HEK293 (cell line): ENCODE data around the gene BPIFB2.

Experiments
- CTCF ChIA-PET: fragments of 350-600 bp; formaldehyde crosslinking; extraction: SDS; loops from one replicate; lab custom pipeline; 2021; ENCODE audit warnings: antibody characterized with exemption; lab: Yijun Ruan, JAX
- POLR2A ChIA-PET: fragments of 300-600 bp; formaldehyde crosslinking; extraction: SDS; loops from one replicate; lab custom pipeline; 2020; ENCODE audit warnings: antibody characterized with exemption, inconsistent platforms; lab: Yijun Ruan, JAX
- H3K27ac ChIP-seq: fragments of 200-500 bp; sonication (Bioruptor generic); 2 replicates; pipeline ENCODE4 v1.5.1; 2014; ENCODE audit warnings: low read depth, low read length, control low read depth, inconsistent platforms; ENCODE audit errors: extremely low read depth
- H3K36me3 ChIP-seq, 2 experiments: fragments of 200-500 bp in 1 of 2; sonication (Bioruptor generic) in 1 of 2; 1 replicate in 1 of 2; 2 replicates in 1 of 2; pipeline ENCODE4 v1.5.1; 2014 to 2017; ENCODE audit warnings: inconsistent platforms in 2 of 2, low read length in 2 of 2; ENCODE audit not compliant: control insufficient read depth in 2 of 2, insufficient read depth in 1 of 2
- H3K4me1 ChIP-seq: fragments of 200-500 bp; sonication (Bioruptor generic); 2 replicates; pipeline ENCODE4 v1.5.1; 2014; ENCODE audit warnings: mild to moderate bottlenecking, low read length, inconsistent platforms; ENCODE audit not compliant: control insufficient read depth, insufficient read depth
- H3K4me3 ChIP-seq: 2 replicates; pipeline ENCODE4 v1.5.1; 2011; ENCODE audit warnings: low read depth, mild to moderate bottlenecking, control low read depth, low read length, moderate library complexity
- H3K9me3 ChIP-seq: fragments of 200-500 bp; sonication (Bioruptor generic); 2 replicates; pipeline ENCODE4 v1.5.1; 2014; ENCODE audit warnings: low read depth, low read length, inconsistent platforms; ENCODE audit not compliant: control insufficient read depth, insufficient read depth
- HOXD13 ChIP-seq: sonication (generic); formaldehyde crosslinking; IDR thresholded peaks from 2 replicates; pipeline ENCODE4 v1.8.0; 2022; ENCODE audit warnings: missing genetic modification reagents, borderline replicate concordance
- TCF7L2 ChIP-seq: IDR thresholded peaks from 2 replicates; pipeline ENCODE4 v1.6.1; 2011; ENCODE audit warnings: low read depth, mild to moderate bottlenecking, inconsistent platforms, low read length, moderate library complexity, borderline replicate concordance
- TRIM28 ChIP-seq: IDR thresholded peaks from 2 replicates; pipeline ENCODE4 v1.6.1; 2011; ENCODE audit warnings: low read length, control low read depth, borderline replicate concordance
- ZFP3 ChIP-seq: fragments of 450-650 bp; formaldehyde crosslinking; IDR thresholded peaks from 2 replicates; pipeline ENCODE4 v1.5.1; 2016; ENCODE audit warnings: low read depth, missing biosample characterization, missing genetic modification characterization
- ZIC2 ChIP-seq: fragments of 450-650 bp; formaldehyde crosslinking; IDR thresholded peaks from 2 replicates; pipeline ENCODE4 v1.5.1; 2016; ENCODE audit warnings: missing biosample characterization, missing genetic modification characterization
- ZNF175 ChIP-seq: fragments of 450-650 bp; formaldehyde crosslinking; IDR thresholded peaks from 2 replicates; pipeline ENCODE4 v1.5.1; 2016; ENCODE audit warnings: missing biosample characterization, missing genetic modification characterization
- ZNF211 ChIP-seq: fragments of 450-650 bp; formaldehyde crosslinking; IDR thresholded peaks from 2 replicates; pipeline ENCODE4 v1.5.1; 2016; ENCODE audit warnings: low read depth, missing biosample characterization, missing genetic modification characterization
- ZNF529 ChIP-seq: fragments of 450-650 bp; formaldehyde crosslinking; IDR thresholded peaks from 2 replicates; pipeline ENCODE4 v1.5.1; 2017; ENCODE audit warnings: missing genetic modification characterization, missing biosample characterization; ENCODE audit not compliant: insufficient replicate concordance
- ZNF555 ChIP-seq: fragments of 450-650 bp; formaldehyde crosslinking; conservative IDR thresholded peaks from 2 replicates; pipeline ENCODE4 v1.5.1; 2017; ENCODE audit warnings: missing biosample characterization, mild to moderate bottlenecking, missing genetic modification characterization, inconsistent platforms
- ZNF558 ChIP-seq: fragments of 450-650 bp; formaldehyde crosslinking; IDR thresholded peaks from 2 replicates; pipeline ENCODE4 v1.5.1; 2016; ENCODE audit warnings: missing biosample characterization, missing genetic modification characterization
- ZNF560 ChIP-seq: fragments of 450-650 bp; formaldehyde crosslinking; IDR thresholded peaks from 2 replicates; pipeline ENCODE4 v1.5.1; 2017; ENCODE audit warnings: missing biosample characterization, missing genetic modification characterization, borderline replicate concordance
- ZNF677 ChIP-seq: fragments of 450-650 bp; IDR thresholded peaks from 2 replicates; pipeline ENCODE4 v1.5.0; 2018; ENCODE audit warnings: missing biosample characterization, mild to moderate bottlenecking, missing genetic modification characterization, moderate library complexity
- TF ChIP-seq, protein P1 (sequence below): fragments of 450-650 bp; formaldehyde crosslinking; IDR thresholded peaks from 2 replicates; pipeline ENCODE4 v1.5.1; 2016; ENCODE audit warnings: missing biosample characterization, missing genetic modification characterization
- TF ChIP-seq, protein P2 (sequence below): fragments of 450-650 bp; formaldehyde crosslinking; IDR thresholded peaks from 2 replicates; pipeline ENCODE4 v1.5.1; 2016; ENCODE audit warnings: missing biosample characterization, missing genetic modification characterization
- TF ChIP-seq, protein P3 (sequence below): fragments of 450-650 bp; formaldehyde crosslinking; IDR thresholded peaks from 2 replicates; pipeline ENCODE4 v1.5.1; 2016; ENCODE audit warnings: missing biosample characterization, missing genetic modification characterization
- TF ChIP-seq, protein P4 (sequence below): fragments of 450-650 bp; IDR thresholded peaks from 2 replicates; pipeline ENCODE4 v1.5.1; 2018; ENCODE audit warnings: missing biosample characterization, mild to moderate bottlenecking, missing genetic modification characterization
- TF ChIP-seq, protein P5 (sequence below): fragments of 450-650 bp; formaldehyde crosslinking; IDR thresholded peaks from 2 replicates; pipeline ENCODE4 v1.5.1; 2016; ENCODE audit warnings: missing biosample characterization, missing genetic modification characterization
- TF ChIP-seq, protein P6 (sequence below): fragments of 450-650 bp; formaldehyde crosslinking; IDR thresholded peaks from 2 replicates; pipeline ENCODE4 v1.5.1; 2016; ENCODE audit warnings: missing biosample characterization, missing genetic modification characterization
- TF ChIP-seq, protein P7 (sequence below): fragments of 450-650 bp; formaldehyde crosslinking; IDR thresholded peaks from 2 replicates; pipeline ENCODE4 v1.5.1; 2016; ENCODE audit warnings: missing biosample characterization, missing genetic modification characterization

Gene BPIFB2

DNA sequence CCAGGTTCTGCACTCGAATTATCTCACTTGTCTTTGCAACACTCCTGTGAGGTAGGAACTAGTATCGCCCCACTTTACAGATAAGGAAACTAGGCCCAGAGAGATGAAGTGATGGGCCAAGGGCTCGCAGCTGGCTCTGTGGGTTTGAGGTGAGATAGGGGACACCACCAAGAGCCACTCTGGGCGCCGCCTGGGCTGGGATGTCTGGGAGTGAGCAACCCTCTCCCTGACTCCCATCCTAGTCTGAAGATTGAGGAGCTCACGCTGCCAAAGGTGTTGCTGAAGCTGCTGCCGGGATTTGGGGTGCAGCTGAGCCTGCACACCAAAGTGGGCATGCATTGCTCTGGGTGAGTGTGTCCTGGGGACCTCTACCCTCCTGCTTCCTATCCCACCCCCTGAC lies 51.6 kb downstream of the BPIFB2 start:
- POLR2A ChIA-PET = no interaction called here

More for the DNA sequence above, 51.6 kb downstream of the BPIFB2 start:
- no peak for TF ChIP-seq HOXD13 (CRISPR knock-in tag)
- TF ChIP-seq, protein P1, sequence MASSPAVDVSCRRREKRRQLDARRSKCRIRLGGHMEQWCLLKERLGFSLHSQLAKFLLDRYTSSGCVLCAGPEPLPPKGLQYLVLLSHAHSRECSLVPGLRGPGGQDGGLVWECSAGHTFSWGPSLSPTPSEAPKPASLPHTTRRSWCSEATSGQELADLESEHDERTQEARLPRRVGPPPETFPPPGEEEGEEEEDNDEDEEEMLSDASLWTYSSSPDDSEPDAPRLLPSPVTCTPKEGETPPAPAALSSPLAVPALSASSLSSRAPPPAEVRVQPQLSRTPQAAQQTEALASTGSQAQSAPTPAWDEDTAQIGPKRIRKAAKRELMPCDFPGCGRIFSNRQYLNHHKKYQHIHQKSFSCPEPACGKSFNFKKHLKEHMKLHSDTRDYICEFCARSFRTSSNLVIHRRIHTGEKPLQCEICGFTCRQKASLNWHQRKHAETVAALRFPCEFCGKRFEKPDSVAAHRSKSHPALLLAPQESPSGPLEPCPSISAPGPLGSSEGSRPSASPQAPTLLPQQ = no peak
- no peak for TF ChIP-seq ZIC2 (tag by site-specific recombination)
- no peak for TF ChIP-seq ZNF558 (tag by site-specific recombination)
- no peak for TF ChIP-seq ZFP3 (tag by site-specific recombination)
- TF ChIP-seq, protein P2, sequence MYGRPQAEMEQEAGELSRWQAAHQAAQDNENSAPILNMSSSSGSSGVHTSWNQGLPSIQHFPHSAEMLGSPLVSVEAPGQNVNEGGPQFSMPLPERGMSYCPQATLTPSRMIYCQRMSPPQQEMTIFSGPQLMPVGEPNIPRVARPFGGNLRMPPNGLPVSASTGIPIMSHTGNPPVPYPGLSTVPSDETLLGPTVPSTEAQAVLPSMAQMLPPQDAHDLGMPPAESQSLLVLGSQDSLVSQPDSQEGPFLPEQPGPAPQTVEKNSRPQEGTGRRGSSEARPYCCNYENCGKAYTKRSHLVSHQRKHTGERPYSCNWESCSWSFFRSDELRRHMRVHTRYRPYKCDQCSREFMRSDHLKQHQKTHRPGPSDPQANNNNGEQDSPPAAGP (tag by site-specific recombination) = no peak
- no peak for TF ChIP-seq ZNF211 (tag by site-specific recombination)
- TF ChIP-seq, protein P3, sequence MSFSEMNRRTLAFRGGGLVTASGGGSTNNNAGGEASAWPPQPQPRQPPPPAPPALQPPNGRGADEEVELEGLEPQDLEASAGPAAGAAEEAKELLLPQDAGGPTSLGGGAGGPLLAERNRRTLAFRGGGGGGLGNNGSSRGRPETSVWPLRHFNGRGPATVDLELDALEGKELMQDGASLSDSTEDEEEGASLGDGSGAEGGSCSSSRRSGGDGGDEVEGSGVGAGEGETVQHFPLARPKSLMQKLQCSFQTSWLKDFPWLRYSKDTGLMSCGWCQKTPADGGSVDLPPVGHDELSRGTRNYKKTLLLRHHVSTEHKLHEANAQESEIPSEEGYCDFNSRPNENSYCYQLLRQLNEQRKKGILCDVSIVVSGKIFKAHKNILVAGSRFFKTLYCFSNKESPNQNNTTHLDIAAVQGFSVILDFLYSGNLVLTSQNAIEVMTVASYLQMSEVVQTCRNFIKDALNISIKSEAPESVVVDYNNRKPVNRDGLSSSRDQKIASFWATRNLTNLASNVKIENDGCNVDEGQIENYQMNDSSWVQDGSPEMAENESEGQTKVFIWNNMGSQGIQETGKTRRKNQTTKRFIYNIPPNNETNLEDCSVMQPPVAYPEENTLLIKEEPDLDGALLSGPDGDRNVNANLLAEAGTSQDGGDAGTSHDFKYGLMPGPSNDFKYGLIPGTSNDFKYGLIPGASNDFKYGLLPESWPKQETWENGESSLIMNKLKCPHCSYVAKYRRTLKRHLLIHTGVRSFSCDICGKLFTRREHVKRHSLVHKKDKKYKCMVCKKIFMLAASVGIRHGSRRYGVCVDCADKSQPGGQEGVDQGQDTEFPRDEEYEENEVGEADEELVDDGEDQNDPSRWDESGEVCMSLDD (tag by site-specific recombination) = no peak
- TF ChIP-seq TCF7L2 = no peak
- TF ChIP-seq, protein P4, sequence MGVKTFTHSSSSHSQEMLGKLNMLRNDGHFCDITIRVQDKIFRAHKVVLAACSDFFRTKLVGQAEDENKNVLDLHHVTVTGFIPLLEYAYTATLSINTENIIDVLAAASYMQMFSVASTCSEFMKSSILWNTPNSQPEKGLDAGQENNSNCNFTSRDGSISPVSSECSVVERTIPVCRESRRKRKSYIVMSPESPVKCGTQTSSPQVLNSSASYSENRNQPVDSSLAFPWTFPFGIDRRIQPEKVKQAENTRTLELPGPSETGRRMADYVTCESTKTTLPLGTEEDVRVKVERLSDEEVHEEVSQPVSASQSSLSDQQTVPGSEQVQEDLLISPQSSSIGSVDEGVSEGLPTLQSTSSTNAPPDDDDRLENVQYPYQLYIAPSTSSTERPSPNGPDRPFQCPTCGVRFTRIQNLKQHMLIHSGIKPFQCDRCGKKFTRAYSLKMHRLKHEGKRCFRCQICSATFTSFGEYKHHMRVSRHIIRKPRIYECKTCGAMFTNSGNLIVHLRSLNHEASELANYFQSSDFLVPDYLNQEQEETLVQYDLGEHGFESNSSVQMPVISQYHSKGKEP (tag by site-specific recombination) = no peak
- TF ChIP-seq ZNF175 = no peak
- no peak for TF ChIP-seq ZNF529 (tag by site-specific recombination)
- no peak for TF ChIP-seq ZNF560
- TF ChIP-seq, protein P5, sequence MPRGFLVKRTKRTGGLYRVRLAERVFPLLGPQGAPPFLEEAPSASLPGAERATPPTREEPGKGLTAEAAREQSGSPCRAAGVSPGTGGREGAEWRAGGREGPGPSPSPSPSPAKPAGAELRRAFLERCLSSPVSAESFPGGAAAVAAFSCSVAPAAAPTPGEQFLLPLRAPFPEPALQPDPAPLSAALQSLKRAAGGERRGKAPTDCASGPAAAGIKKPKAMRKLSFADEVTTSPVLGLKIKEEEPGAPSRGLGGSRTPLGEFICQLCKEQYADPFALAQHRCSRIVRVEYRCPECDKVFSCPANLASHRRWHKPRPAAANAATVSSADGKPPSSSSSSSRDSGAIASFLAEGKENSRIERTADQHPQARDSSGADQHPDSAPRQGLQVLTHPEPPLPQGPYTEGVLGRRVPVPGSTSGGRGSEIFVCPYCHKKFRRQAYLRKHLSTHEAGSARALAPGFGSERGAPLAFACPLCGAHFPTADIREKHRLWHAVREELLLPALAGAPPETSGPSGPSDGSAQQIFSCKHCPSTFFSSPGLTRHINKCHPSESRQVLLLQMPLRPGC (tag by site-specific recombination) = no peak
- TF ChIP-seq ZNF555 = no peak
- no peak for TF ChIP-seq ZNF677 (tag by site-specific recombination)
- TF ChIP-seq, protein P6, sequence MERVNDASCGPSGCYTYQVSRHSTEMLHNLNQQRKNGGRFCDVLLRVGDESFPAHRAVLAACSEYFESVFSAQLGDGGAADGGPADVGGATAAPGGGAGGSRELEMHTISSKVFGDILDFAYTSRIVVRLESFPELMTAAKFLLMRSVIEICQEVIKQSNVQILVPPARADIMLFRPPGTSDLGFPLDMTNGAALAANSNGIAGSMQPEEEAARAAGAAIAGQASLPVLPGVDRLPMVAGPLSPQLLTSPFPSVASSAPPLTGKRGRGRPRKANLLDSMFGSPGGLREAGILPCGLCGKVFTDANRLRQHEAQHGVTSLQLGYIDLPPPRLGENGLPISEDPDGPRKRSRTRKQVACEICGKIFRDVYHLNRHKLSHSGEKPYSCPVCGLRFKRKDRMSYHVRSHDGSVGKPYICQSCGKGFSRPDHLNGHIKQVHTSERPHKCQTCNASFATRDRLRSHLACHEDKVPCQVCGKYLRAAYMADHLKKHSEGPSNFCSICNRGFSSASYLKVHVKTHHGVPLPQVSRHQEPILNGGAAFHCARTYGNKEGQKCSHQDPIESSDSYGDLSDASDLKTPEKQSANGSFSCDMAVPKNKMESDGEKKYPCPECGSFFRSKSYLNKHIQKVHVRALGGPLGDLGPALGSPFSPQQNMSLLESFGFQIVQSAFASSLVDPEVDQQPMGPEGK (tag by site-specific recombination) = no peak
- TF ChIP-seq, protein P7, sequence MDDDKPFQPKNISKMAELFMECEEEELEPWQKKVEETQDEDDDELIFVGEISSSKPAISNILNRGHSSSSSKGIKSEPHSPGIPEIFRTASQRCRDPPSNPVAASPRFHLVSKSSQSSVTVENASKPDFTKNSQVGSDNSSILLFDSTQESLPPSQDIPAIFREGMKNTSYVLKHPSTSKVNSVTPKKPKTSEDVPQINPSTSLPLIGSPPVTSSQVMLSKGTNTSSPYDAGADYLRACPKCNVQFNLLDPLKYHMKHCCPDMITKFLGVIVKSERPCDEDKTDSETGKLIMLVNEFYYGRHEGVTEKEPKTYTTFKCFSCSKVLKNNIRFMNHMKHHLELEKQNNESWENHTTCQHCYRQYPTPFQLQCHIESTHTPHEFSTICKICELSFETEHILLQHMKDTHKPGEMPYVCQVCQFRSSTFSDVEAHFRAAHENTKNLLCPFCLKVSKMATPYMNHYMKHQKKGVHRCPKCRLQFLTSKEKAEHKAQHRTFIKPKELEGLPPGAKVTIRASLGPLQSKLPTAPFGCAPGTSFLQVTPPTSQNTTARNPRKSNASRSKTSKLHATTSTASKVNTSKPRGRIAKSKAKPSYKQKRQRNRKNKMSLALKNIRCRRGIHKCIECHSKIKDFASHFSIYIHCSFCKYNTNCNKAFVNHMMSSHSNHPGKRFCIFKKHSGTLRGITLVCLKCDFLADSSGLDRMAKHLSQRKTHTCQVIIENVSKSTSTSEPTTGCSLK (tag by site-specific recombination) = no peak
- no peak for TF ChIP-seq TRIM28
- no peak overlapping the region for H3K27ac ChIP-seq
- no peaks in the 10 kb centered on the region for H3K4me1 ChIP-seq
- H3K4me3 ChIP-seq = no peak overlapping the region
- no peaks in the 10 kb centered on the region for H3K36me3 ChIP-seq
- no peaks in the 10 kb centered on the region for H3K9me3 ChIP-seq
- CTCF ChIA-PET = no interaction called here
